IMR-90 (cell line): ENCODE data around the gene TCF7L1. TPM values are rescaled to one million over a fixed set of nuclear protein-coding genes. Genes with fewer than 3 reads are reported as not detected.

Experiments
- ATAC-seq: fragments of 200-7000 bp; cut with Tn5 transposase; 2 replicates; pipeline ENCODE4 v1.9.1; 2020; ENCODE audit warnings: low read depth, mild to moderate bottlenecking, moderate library complexity
- BruUV-seq: library from RNA; stranded (reverse); fragments of 400-500 nt; replicated peaks from 2 replicates; lab custom pipeline; 2021; lab: Mats Ljungman, UMichigan
- CTCF ChIA-PET: fragments of 300-600 bp; formaldehyde crosslinking; extraction: SDS; loops from one replicate; lab custom pipeline; 2021; ENCODE audit warnings: antibody characterized with exemption; lab: Yijun Ruan, JAX
- POLR2A ChIA-PET: fragments of 300-600 bp; sonication (Branson Sonifier 250); formaldehyde crosslinking; loops from one replicate; lab custom pipeline; 2022; ENCODE audit warnings: antibody characterized with exemption; ENCODE audit not compliant: unreplicated experiment; lab: Charles Lee
- DNase-seq: peaks from one replicate; pipeline ENCODE4 v3.0.0; 2013
- H2AFZ ChIP-seq: replicated peaks from 2 replicates; pipeline ENCODE3; 2013; ENCODE audit warnings: low read length, mild to moderate bottlenecking; ENCODE audit not compliant: poor library complexity
- H2AK5ac ChIP-seq: 2 replicates; pipeline ENCODE4 v1.6.1; 2013; ENCODE audit warnings: low read depth, low read length, inconsistent platforms
- H2AK9ac ChIP-seq: replicated peaks from 2 replicates; pipeline ENCODE3; 2013; ENCODE audit warnings: mild to moderate bottlenecking, low read depth, low read length, moderate library complexity; ENCODE audit not compliant: poor library complexity
- H2BK120ac ChIP-seq: 2 replicates; pipeline ENCODE4 v1.6.1; 2013; ENCODE audit warnings: low read depth, low read length, inconsistent platforms
- H2BK15ac ChIP-seq: 3 replicates; pipeline ENCODE4 v1.6.1; 2013; ENCODE audit warnings: low read depth, low read length, inconsistent platforms
- H2BK20ac ChIP-seq: 2 replicates; pipeline ENCODE4 v1.6.1; 2013; ENCODE audit warnings: low read depth, mild to moderate bottlenecking, inconsistent platforms, low read length, moderate library complexity
- H2BK5ac ChIP-seq: 2 replicates; pipeline ENCODE4 v1.6.1; 2013; ENCODE audit warnings: mild to moderate bottlenecking, low read depth, low read length, inconsistent platforms; ENCODE audit not compliant: poor library complexity, severe bottlenecking
- H3K14ac ChIP-seq: replicated peaks from 2 replicates; pipeline ENCODE4 v1.6.1; 2013; ENCODE audit warnings: low read depth, low read length, inconsistent platforms
- H3K18ac ChIP-seq: 2 replicates; pipeline ENCODE4 v1.6.1; 2013; ENCODE audit warnings: low read depth, low read length, control low read depth
- H3K23ac ChIP-seq: 2 replicates; pipeline ENCODE4 v1.6.1; 2013; ENCODE audit warnings: low read depth, low read length, inconsistent platforms
- H3K27ac ChIP-seq: 2 replicates; pipeline ENCODE4 v1.5.1; 2013; ENCODE audit warnings: mild to moderate bottlenecking, control low read depth, low read length; ENCODE audit not compliant: insufficient read depth
- H3K27me3 ChIP-seq: 2 replicates; pipeline ENCODE4 v1.6.1; 2013; ENCODE audit warnings: low read length; ENCODE audit not compliant: control insufficient read depth, insufficient read depth
- H3K36me3 ChIP-seq: 2 replicates; pipeline ENCODE4 v1.6.1; 2013; ENCODE audit warnings: low read length, mixed read lengths; ENCODE audit not compliant: control insufficient read depth, insufficient read depth
- H3K4ac ChIP-seq: 2 replicates; pipeline ENCODE4 v1.6.1; 2013; ENCODE audit warnings: low read depth, low read length, inconsistent platforms
- H3K4me1 ChIP-seq: 2 replicates; pipeline ENCODE4 v1.6.1; 2013; ENCODE audit warnings: low read length, mixed read lengths; ENCODE audit not compliant: control insufficient read depth, insufficient read depth
- H3K4me2 ChIP-seq: 2 replicates; pipeline ENCODE4 v1.6.1; 2013; ENCODE audit warnings: low read depth, mild to moderate bottlenecking, control low read depth, low read length, moderate library complexity
- H3K4me3 ChIP-seq: 2 replicates; pipeline ENCODE4 v1.5.1; 2013; ENCODE audit warnings: low read depth, mild to moderate bottlenecking, control low read depth, low read length, moderate library complexity; ENCODE audit not compliant: insufficient read depth
- H3K56ac ChIP-seq: 2 replicates; pipeline ENCODE4 v1.6.1; 2013; ENCODE audit warnings: low read length, inconsistent platforms; ENCODE audit not compliant: insufficient read depth; ENCODE audit errors: extremely low read depth
- H3K79me1 ChIP-seq, 2 experiments: 2 replicates each; pipeline ENCODE4 v1.6.1; 2013; ENCODE audit warnings: low read length in 2 of 2, inconsistent platforms in 1 of 2, low read depth in 1 of 2
- H3K9ac ChIP-seq: 2 replicates; pipeline ENCODE4 v1.6.1; 2013; ENCODE audit warnings: low read depth, low read length, control low read depth
- H3K9me1 ChIP-seq: 2 replicates; pipeline ENCODE4 v1.6.1; 2013; ENCODE audit warnings: low read length, inconsistent platforms; ENCODE audit not compliant: insufficient read depth
- H3K9me3 ChIP-seq: 2 replicates; pipeline ENCODE4 v1.6.1; 2013; ENCODE audit warnings: low read length; ENCODE audit not compliant: control insufficient read depth, insufficient read depth
- H4K20me1 ChIP-seq: 2 replicates; pipeline ENCODE4 v1.6.1; 2013; ENCODE audit warnings: low read length, inconsistent platforms; ENCODE audit not compliant: insufficient read depth
- H4K5ac ChIP-seq: 2 replicates; pipeline ENCODE4 v1.6.1; 2013; ENCODE audit warnings: mild to moderate bottlenecking, low read depth, low read length, control low read depth
- H4K8ac ChIP-seq, 2 experiments: 2 replicates each; pipeline ENCODE4 v1.6.1; 2013; ENCODE audit warnings: low read depth in 2 of 2, low read length in 2 of 2, control low read depth in 1 of 2, inconsistent platforms in 1 of 2
- H4K91ac ChIP-seq: 2 replicates; pipeline ENCODE4 v1.6.1; 2013; ENCODE audit warnings: low read depth, low read length, inconsistent platforms; ENCODE audit not compliant: insufficient read depth
- BHLHE40 ChIP-seq: fragments of 150-350 bp; IDR thresholded peaks from 2 replicates; pipeline ENCODE4 v1.6.1; 2016; ENCODE audit warnings: mild to moderate bottlenecking, low read depth, low read length
- CEBPB ChIP-seq: IDR thresholded peaks from 2 replicates; pipeline ENCODE4 v1.6.1; 2012; ENCODE audit warnings: low read depth, low read length, improper control_type of control experiment
- CHD1 ChIP-seq: IDR thresholded peaks from 2 replicates; pipeline ENCODE4 v1.6.1; 2012; ENCODE audit warnings: low read depth, low read length, improper control_type of control experiment
- CTCF ChIP-seq: conservative IDR thresholded peaks from 2 replicates; pipeline ENCODE4 v1.5.1; 2012; ENCODE audit warnings: mild to moderate bottlenecking, low read depth, low read length, improper control_type of control experiment
- ELK1 ChIP-seq: fragments of 150-350 bp; IDR thresholded peaks from 2 replicates; pipeline ENCODE4 v1.6.1; 2016; ENCODE audit warnings: low read depth, mild to moderate bottlenecking, low read length, moderate library complexity, borderline replicate concordance
- FOS ChIP-seq: fragments of 150-350 bp; IDR thresholded peaks from 2 replicates; pipeline ENCODE4 v1.6.1; 2016; ENCODE audit warnings: low read depth, low read length
- MAFK ChIP-seq: IDR thresholded peaks from 2 replicates; pipeline ENCODE4 v1.6.1; 2012; ENCODE audit warnings: low read depth, low read length, improper control_type of control experiment
- MAZ ChIP-seq: IDR thresholded peaks from 2 replicates; pipeline ENCODE4 v1.6.1; 2012; ENCODE audit warnings: low read depth, mild to moderate bottlenecking, low read length, improper control_type of control experiment, moderate library complexity, borderline replicate concordance
- MXI1 ChIP-seq: IDR thresholded peaks from 2 replicates; pipeline ENCODE4 v1.6.1; 2012; ENCODE audit warnings: low read depth, mild to moderate bottlenecking, low read length, moderate library complexity, borderline replicate concordance
- NFE2L2 ChIP-seq: fragments of 150-350 bp; IDR thresholded peaks from 2 replicates; pipeline ENCODE4 v1.6.1; 2016; ENCODE audit warnings: low read depth, mild to moderate bottlenecking, low read length
- POLR2A ChIP-seq: IDR thresholded peaks from 2 replicates; pipeline ENCODE4 v1.6.1; 2012; ENCODE audit warnings: mild to moderate bottlenecking, low read depth, low read length
- RAD21 ChIP-seq: IDR thresholded peaks from 2 replicates; pipeline ENCODE4 v1.6.1; 2012; ENCODE audit warnings: low read length, improper control_type of control experiment
- RCOR1 ChIP-seq: IDR thresholded peaks from 2 replicates; pipeline ENCODE4 v1.6.1; 2012; ENCODE audit warnings: mild to moderate bottlenecking, low read length, improper control_type of control experiment; ENCODE audit not compliant: insufficient replicate concordance
- RFX5 ChIP-seq: IDR thresholded peaks from 2 replicates; pipeline ENCODE4 v1.8.0; 2012; ENCODE audit warnings: low read depth, mild to moderate bottlenecking, low read length, moderate library complexity
- SMC3 ChIP-seq: fragments of 150-350 bp; IDR thresholded peaks from 2 replicates; pipeline ENCODE4 v1.6.1; 2016; ENCODE audit warnings: low read depth, mild to moderate bottlenecking, antibody characterized with exemption, low read length, moderate library complexity
- WGBS, 2 experiments: methylation state at CpG; one replicate each; pipeline versions ENCODE4 v1.1.5 to v1.1.7; 2013; ENCODE audit warnings: missing lambda C conversion rate in 2 of 2; ENCODE audit not compliant: insufficient read length in 1 of 2; ENCODE audit errors: extremely low coverage in 2 of 2; 5-methylcytosine and 5-hydroxymethylcytosine counted together
- dilution Hi-C: fragments of 300-500 bp; cut with HindIII; formaldehyde crosslinking; loops from one replicate; pipeline ENCODE4 v1.14.3; 2018; ENCODE audit warnings: low sequenced_read_pairs; ENCODE audit not compliant: unreplicated experiment
- in situ Hi-C: fragments of 300-500 bp; cut with MboI; formaldehyde crosslinking; loops from 3 replicates; pipeline ENCODE4 v1.14.3; 2019; ENCODE audit warnings: low sequenced_read_pairs, inconsistent platforms, mixed read lengths
- intact Hi-C: fragments of 100-400 bp; cut with micrococcal nuclease; formaldehyde crosslinking; loops from 2 replicates; pipeline ENCODE4 v1.10.0; 2022
- polyA plus RNA-seq, 3 experiments: library from polyadenylated mRNA; depleted of rRNA; stranded (reverse); fragments of >200 nt; gene quantifications; 2 replicates each; pipeline ENCODE4 v1.2.3, GENCODE V29; 2012; ENCODE audit warnings: low replicate concordance in 1 of 3
- total RNA-seq: library from RNA; depleted of rRNA; stranded (reverse); fragments of >200 nt; gene quantifications from 2 replicates; pipeline ENCODE4 v1.2.3, GENCODE V29; 2012

Gene TCF7L1
- total and polyA plus RNA-seq, 2 of the 4 experiments (the other 2 are of a cell fraction) = 0.72 to 11.1 TPM

- Histone ChIP-seq H2BK5ac (no peak overlapping the region), H3K9ac (no peak overlapping the region), H4K8ac (no peak overlapping the region), H3K36me3 (no peaks in the 10 kb centered on the region), H2BK120ac (no peak overlapping the region), H3K79me1 (peaks cover 35 to 89% of the 10 kb centered on the region in 2 experiments), H3K18ac (no peak overlapping the region), H2BK15ac (no peak overlapping the region), H3K4me3 (no peak overlapping the region), H3K23ac (no peak overlapping the region), H2BK20ac (no peak overlapping the region), H3K9me1 (peaks cover 24% of the 10 kb centered on the region), H3K4me2 (peak overlapping the region; percentile 55; the same call in 1 of the 2 replicates), H4K91ac (no peak overlapping the region), H3K56ac (no peak overlapping the region), H3K4ac (no peak overlapping the region), H3K27me3 (no peaks in the 10 kb centered on the region), H2AK5ac (no peak overlapping the region), H2AK9ac (no peak overlapping the region), H3K9me3 (no peaks in the 10 kb centered on the region), H4K5ac (no peak overlapping the region), H2AFZ (no peak overlapping the region), H4K20me1 (peaks cover 64% of the 10 kb centered on the region), H3K27ac (no peak overlapping the region), H3K4me1 (peaks cover 9% of the 10 kb centered on the region), H3K14ac (no peak overlapping the region)
- no peak for DNase-seq
- dilution Hi-C loops (no loop called here), intact Hi-C loops (no loop called here), in situ Hi-C loops (no loop called here)
- no CpG with 5 or more reads among the region's 5 CpGs for WGBS, 2 experiments
- BruUV-seq = no TSS peak
- TF ChIP-seq BHLHE40 = no peak
- TF ChIP-seq POLR2A = no peak
- TF ChIP-seq MAZ = no peak
- TF ChIP-seq MAFK = no peak
- no peak for TF ChIP-seq MXI1
- TF ChIP-seq CHD1 = no peak
- TF ChIP-seq RAD21 = no peak
- TF ChIP-seq RFX5 = no peak
- TF ChIP-seq SMC3 = no peak
- no peak for TF ChIP-seq CTCF
- no peak for TF ChIP-seq CEBPB
- TF ChIP-seq RCOR1 = no peak
- TF ChIP-seq NFE2L2 = no peak
- no peak for TF ChIP-seq FOS
- no peak for TF ChIP-seq ELK1
- ChIA-PET POLR2A (no interaction called here), CTCF (interaction anchor here (1.0 kb wide), 1 partner anchor 11 kb away, joined by 4 read pairs; no protein-coding TSS in a partner anchor)
- ATAC-seq = no peak
Observed at GRCh38 chr2:85188852-85189251, 55.7 kb downstream of the TCF7L1 start.
